ENCODE measurements around the gene MPRIP. TPM values are rescaled to one million over a fixed set of nuclear protein-coding genes. Genes with fewer than 3 reads are reported as not detected.

MPRIP gene
- total RNA-seq, 1 experiment from 2014 or later, result 140 TPM

- no peak for ATAC-seq
- no peak for TF ChIP-seq GRHL2 (CRISPR knock-in tag; IDR thresholded peaks at IDR 0.05; ENCODE audit: insufficient replicate concordance, severe bottlenecking)
- no peak for TF ChIP-seq ARID4B (CRISPR knock-in tag; IDR thresholded peaks at IDR 0.05; ENCODE audit: borderline replicate concordance)
- TF ChIP-seq PREB (CRISPR knock-in tag; IDR thresholded peaks at IDR 0.05; ENCODE audit: borderline replicate concordance), result no peak
- TF ChIP-seq NFE2L1 (CRISPR knock-in tag; IDR thresholded peaks at IDR 0.05), result no peak
- TF ChIP-seq RORB (CRISPR knock-in tag; IDR thresholded peaks at IDR 0.05), result no peak
- no peak for TF ChIP-seq TEAD1 (CRISPR knock-in tag; IDR thresholded peaks at IDR 0.05)
- TF ChIP-seq SP1 (CRISPR knock-in tag; conservative IDR thresholded peaks at IDR 0.05), result no peak
- TF ChIP-seq ATF2 (CRISPR knock-in tag; IDR thresholded peaks at IDR 0.05; ENCODE audit: borderline replicate concordance, low read depth), result no peak
- no peak for TF ChIP-seq JUN (CRISPR knock-in tag; IDR thresholded peaks at IDR 0.05)
- no peak for TF ChIP-seq FOXK1 (CRISPR knock-in tag; IDR thresholded peaks at IDR 0.05)
- no peak for TF ChIP-seq SOX15 (CRISPR knock-in tag; IDR thresholded peaks at IDR 0.05)
- no peak for TF ChIP-seq IRF2 (CRISPR knock-in tag; IDR thresholded peaks at IDR 0.05; ENCODE audit: borderline replicate concordance, low read depth)
- TF ChIP-seq ZNF219 (CRISPR knock-in tag; IDR thresholded peaks at IDR 0.05; ENCODE audit: borderline replicate concordance), result no peak
- no peak for TF ChIP-seq FOXP1 (CRISPR knock-in tag; IDR thresholded peaks at IDR 0.05; ENCODE audit: borderline replicate concordance)
- no peak for TF ChIP-seq TCF7 (CRISPR knock-in tag; IDR thresholded peaks at IDR 0.05; ENCODE audit: low read depth)
- no peak for TF ChIP-seq MYBL2 (CRISPR knock-in tag; IDR thresholded peaks at IDR 0.05)
- no peak for TF ChIP-seq ESRRA (CRISPR knock-in tag; IDR thresholded peaks at IDR 0.05; ENCODE audit: borderline replicate concordance)
- TF ChIP-seq, protein P1, sequence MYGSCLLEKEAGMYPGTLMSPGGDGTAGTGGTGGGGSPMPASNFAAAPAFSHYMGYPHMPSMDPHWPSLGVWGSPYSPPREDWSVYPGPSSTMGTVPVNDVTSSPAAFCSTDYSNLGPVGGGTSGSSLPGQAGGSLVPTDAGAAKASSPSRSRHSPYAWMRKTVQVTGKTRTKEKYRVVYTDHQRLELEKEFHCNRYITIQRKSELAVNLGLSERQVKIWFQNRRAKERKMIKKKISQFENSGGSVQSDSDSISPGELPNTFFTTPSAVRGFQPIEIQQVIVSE (CRISPR knock-in tag; IDR thresholded peaks at IDR 0.05; ENCODE audit: borderline replicate concordance), result no peak
- Mint-ChIP-seq H3K27me3 (ENCODE audit: low read depth) (no peaks in the 10 kb centered on the region), H3K4me1 (peaks cover 10% of the 10 kb centered on the region; the same call in 1 of the 2 replicates), H3K4me3 (no peak overlapping the region), H3K27ac (no peak overlapping the region), H3K9me3 (no peaks in the 10 kb centered on the region), H3K36me3 (peaks cover 44% of the 10 kb centered on the region)
- DNase-seq (ENCODE audit: low spot score), result no peak
- ChIA-PET CTCF (interaction anchor here (1.2 to 2.2 kb wide), 2 partner anchors 29 to 33 kb away, joined by 4 to 7 read pairs; no protein-coding TSS in a partner anchor), POLR2A (no interaction called here)
Measured at GRCh38 chr17:17175340-17175739, 133.1 kb downstream of the MPRIP start.

DNA sequence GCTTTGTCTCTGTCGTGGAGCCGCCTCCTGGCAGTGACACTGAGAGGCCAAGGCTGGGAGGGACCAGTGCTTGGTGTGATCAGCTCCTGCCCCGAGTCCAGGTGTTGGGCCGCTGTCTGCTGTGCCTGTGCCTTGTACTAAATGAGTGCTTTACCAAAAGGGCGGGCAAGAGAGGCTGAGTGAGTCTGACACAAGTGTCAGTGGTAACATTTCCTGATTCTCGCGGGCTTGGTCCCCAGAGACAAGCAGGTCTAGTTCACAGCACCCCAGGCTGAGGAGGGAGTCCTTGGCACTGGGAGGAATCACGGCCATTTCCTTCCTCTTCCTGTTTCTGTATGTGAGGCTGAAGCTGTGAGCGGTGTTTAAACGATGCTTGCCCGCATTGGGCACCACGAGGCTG, 133.7 kb downstream of the MPRIP start:
- no peak for ATAC-seq
- Mint-ChIP-seq H3K4me3 (no peak overlapping the region), H3K36me3 (peaks cover 49% of the 10 kb centered on the region), H3K4me1 (peaks cover 10% of the 10 kb centered on the region; the same call in 1 of the 2 replicates), H3K9me3 (no peaks in the 10 kb centered on the region), H3K27ac (no peak overlapping the region), H3K27me3 (ENCODE audit: low read depth) (no peaks in the 10 kb centered on the region)
- ChIA-PET POLR2A (no interaction called here), CTCF (interaction anchor here (1.2 to 2.2 kb wide), 2 partner anchors 29 to 34 kb away, joined by 4 to 7 read pairs; no protein-coding TSS in a partner anchor)
- DNase-seq (ENCODE audit: low spot score), result no peak
- TF ChIP-seq ZSCAN18 (CRISPR knock-in tag; IDR thresholded peaks at IDR 0.05) (no peak), MYBL2 (CRISPR knock-in tag; IDR thresholded peaks at IDR 0.05) (no peak), ZBTB43 (CRISPR knock-in tag; IDR thresholded peaks at IDR 0.05) (no peak), PRRX2 (CRISPR knock-in tag; IDR thresholded peaks at IDR 0.05) (no peak), GRHL2 (CRISPR knock-in tag; IDR thresholded peaks at IDR 0.05; ENCODE audit: insufficient replicate concordance, severe bottlenecking) (no peak), ATF1 (CRISPR knock-in tag; IDR thresholded peaks at IDR 0.05) (no peak)
- TF ChIP-seq, protein P2, sequence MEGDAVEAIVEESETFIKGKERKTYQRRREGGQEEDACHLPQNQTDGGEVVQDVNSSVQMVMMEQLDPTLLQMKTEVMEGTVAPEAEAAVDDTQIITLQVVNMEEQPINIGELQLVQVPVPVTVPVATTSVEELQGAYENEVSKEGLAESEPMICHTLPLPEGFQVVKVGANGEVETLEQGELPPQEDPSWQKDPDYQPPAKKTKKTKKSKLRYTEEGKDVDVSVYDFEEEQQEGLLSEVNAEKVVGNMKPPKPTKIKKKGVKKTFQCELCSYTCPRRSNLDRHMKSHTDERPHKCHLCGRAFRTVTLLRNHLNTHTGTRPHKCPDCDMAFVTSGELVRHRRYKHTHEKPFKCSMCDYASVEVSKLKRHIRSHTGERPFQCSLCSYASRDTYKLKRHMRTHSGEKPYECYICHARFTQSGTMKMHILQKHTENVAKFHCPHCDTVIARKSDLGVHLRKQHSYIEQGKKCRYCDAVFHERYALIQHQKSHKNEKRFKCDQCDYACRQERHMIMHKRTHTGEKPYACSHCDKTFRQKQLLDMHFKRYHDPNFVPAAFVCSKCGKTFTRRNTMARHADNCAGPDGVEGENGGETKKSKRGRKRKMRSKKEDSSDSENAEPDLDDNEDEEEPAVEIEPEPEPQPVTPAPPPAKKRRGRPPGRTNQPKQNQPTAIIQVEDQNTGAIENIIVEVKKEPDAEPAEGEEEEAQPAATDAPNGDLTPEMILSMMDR (IDR thresholded peaks at IDR 0.05), result no peak
